GM10248 (cell line): Measurements from ENCODE around the gene UPF2.

Experiments used
- CTCF ChIA-PET: fragments of 300-600 bp; sonication (Branson Sonifier 250); formaldehyde crosslinking; extraction: SDS; loops from one replicate; lab custom pipeline; 2021; ENCODE audit warnings: antibody characterized with exemption; lab: Yijun Ruan, JAX
- POLR2A ChIA-PET: fragments of 350-650 bp; sonication (Branson Sonifier 250); formaldehyde crosslinking; extraction: SDS; loops from one replicate; lab custom pipeline; 2020; ENCODE audit warnings: antibody characterized with exemption; lab: Yijun Ruan, JAX
- DNase-seq: peaks from one replicate; pipeline ENCODE4 v3.0.0; 2012; ENCODE audit errors: extremely low spot score
- TF ChIP-seq, protein P1 (sequence below): IDR thresholded peaks from 2 replicates; pipeline ENCODE4 v1.5.1; 2012; ENCODE audit warnings: mild to moderate bottlenecking, low read depth; ENCODE audit errors: extremely low read depth, missing control alignments, control extremely low read depth

Gene UPF2

DNA sequence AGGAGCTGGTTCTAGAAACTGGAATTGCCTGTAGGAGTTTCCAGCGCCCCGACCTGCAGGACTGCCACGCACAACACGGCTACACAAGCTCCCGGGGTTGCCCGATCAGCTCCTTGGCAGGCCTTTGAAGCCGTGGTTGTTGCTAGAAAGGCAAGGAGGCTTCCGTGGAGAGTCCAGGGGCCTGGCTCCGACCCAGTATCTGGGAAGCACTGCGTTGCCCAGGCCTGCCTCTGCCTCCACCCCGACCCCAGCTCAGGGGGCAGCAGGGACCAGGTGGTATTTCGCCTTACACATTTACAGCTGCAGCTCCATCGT is 165.1 kb downstream of the UPF2 start:
- TF ChIP-seq, protein P1, sequence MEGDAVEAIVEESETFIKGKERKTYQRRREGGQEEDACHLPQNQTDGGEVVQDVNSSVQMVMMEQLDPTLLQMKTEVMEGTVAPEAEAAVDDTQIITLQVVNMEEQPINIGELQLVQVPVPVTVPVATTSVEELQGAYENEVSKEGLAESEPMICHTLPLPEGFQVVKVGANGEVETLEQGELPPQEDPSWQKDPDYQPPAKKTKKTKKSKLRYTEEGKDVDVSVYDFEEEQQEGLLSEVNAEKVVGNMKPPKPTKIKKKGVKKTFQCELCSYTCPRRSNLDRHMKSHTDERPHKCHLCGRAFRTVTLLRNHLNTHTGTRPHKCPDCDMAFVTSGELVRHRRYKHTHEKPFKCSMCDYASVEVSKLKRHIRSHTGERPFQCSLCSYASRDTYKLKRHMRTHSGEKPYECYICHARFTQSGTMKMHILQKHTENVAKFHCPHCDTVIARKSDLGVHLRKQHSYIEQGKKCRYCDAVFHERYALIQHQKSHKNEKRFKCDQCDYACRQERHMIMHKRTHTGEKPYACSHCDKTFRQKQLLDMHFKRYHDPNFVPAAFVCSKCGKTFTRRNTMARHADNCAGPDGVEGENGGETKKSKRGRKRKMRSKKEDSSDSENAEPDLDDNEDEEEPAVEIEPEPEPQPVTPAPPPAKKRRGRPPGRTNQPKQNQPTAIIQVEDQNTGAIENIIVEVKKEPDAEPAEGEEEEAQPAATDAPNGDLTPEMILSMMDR, result no peak
- POLR2A ChIA-PET, result no interaction called here
- DNase-seq, result no peak
- CTCF ChIA-PET, result interaction anchor here (1.3 kb wide), 1 partner anchor 26 kb away, joined by 3 read pairs; no protein-coding TSS in a partner anchor

- TF ChIP-seq, protein P1, result no peak
- DNase-seq, result no peak
- POLR2A ChIA-PET, result no interaction called here
- CTCF ChIA-PET, result interaction anchor here (1.3 kb wide), 1 partner anchor 26 kb away, joined by 3 read pairs; no protein-coding TSS in a partner anchor
These were observed 165.6 kb downstream of the UPF2 start for GRCh38 chr10:11876805-11877590.

GRCh38 chr10:11876324-11876723 is 166.3 kb downstream of the UPF2 start:
- CTCF ChIA-PET, result no interaction called here
- no peak for DNase-seq
- POLR2A ChIA-PET, result no interaction called here
- TF ChIP-seq, protein P1, result no peak

GRCh38 chr10:11875494-11876281 is 166.9 kb downstream of the UPF2 start:
- no peak for DNase-seq
- TF ChIP-seq, protein P1, result no peak
- ChIA-PET POLR2A (no interaction called here), CTCF (no interaction called here)

DNA sequence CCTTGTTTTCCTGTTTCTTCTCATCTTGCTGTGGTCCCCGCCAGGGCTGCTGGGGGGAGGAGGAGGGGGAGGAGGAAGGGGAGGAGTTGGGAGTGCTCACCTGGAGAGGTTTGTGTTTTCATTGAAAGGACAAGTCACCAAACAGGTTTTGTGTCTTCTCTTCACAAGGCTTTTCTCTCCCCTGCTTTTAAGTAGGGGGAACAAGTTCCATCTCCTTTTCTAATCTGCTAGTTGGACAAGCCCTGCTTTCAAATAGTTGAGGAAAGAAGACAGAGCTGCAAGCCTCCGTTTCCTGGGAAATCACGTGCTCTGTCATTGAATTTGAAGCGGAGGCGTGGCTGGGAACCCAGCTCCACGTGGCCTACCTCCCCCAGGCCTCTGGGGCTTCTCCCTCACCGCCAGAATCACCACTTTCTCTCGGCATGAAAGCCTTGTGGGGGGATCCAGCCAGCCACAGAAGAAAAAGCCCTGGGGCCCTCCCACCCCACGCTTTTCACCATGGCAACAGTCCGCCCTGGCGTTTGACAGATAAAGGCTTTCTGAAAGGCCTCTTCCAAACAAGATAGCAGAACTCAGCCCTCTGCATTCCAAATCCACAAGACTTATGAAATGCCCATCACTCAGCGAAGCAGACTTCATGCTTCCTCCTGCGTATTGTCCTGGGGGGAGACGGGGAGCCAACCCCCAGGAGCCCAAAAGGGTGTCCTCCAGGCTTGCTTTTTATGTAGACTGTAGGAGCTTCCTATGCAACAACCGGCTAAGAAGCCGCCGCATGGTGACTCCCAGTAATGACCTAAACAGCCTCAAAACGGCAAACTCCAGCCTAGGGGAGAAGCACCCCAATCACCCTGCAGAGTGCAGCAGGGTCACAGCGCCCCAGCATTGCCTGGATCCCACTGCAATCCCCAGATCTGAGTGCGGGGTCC is 167.8 kb downstream of the UPF2 start:
- TF ChIP-seq, protein P1, result no peak
- POLR2A ChIA-PET, result no interaction called here
- CTCF ChIA-PET, result no interaction called here
- DNase-seq, result peak; percentile 63

DNA sequence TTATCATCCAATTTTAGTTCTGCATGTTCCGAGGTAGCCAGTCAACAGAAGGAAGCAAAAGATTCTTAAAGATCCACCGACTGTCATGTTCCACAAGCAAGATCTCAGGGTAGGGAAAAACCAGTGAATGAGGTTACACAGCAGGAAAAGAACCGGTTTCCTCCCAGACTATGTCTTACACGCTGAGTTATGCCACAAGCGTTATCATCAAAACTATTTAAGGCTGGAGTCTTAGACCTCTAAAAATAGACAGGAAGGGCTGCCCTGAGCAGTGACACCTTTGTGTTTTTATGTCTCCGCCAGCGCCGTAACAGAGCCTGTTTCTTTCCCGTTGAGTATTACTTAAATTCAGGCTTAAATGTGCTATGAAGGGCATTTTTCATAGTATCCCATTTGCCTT is 171.1 kb downstream of the UPF2 start:
- no peak for DNase-seq
- ChIA-PET CTCF (no interaction called here), POLR2A (no interaction called here)
- TF ChIP-seq, protein P1, result no peak
